Measurements from ENCODE around the gene BEND7.
"Not testable (repeated sequence)": the region's sequence is repeated elsewhere in the genome, so short reads cannot be mapped to it uniquely, and the experiment has no call there.

Gene BEND7

DNA sequence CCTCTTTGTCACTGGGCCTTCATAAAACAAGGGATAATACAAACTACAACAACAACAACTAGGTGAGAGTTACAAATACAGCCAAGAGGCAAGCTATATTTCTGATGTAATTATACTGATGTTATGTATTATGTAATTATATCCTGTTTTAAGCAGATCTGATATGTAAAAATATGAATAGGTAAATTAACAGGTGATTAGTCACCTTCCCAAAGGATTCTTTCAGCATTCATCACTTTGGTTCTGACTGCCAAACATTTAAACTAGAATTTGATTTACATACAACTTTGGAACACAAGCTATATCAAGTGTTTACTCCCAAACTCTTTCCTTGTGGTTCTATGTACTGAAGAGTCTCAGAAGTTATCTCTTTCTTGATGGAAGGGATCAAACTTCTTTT is 53.7 kb downstream of the BEND7 start:
- no peak for DNase-seq

DNA sequence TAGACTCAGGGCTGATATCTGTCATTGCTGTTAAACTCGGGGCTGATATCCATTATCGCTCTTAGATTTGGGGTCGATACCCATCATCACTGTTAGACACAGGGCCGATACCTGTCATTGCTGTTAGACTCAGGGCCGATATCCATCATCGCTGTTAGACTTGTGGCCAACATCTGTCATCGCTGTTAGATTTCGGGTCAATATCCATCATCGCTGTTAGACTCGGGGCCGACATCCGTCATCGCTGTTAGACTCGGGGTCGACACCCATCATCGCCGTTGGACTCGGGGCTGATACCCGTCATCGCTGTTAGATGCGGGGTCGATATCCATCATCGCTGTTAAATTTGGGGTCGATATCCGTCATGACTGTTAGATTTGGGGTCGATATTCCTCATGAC is 54.8 kb downstream of the BEND7 start:
- no peak for DNase-seq

DNA sequence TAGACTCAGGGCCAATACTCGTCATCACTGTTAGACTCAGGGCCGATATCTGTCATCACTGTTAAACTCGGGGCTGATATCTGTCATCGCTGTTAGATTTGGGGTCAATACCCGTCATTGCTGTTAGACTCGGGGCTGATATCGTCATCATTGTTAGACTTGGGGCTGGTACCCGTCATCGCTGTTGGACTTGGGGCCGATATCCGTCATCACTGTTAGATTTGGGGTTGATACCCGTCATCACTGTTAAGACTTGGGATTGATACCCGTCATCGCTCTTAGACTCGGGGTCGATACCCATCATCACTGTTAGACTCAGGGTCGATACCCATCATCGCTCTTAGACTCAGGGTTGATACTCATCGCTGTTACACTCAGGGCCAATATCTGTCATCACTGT is 56.5 kb downstream of the BEND7 start:
- DNase-seq = no peak

DNA sequence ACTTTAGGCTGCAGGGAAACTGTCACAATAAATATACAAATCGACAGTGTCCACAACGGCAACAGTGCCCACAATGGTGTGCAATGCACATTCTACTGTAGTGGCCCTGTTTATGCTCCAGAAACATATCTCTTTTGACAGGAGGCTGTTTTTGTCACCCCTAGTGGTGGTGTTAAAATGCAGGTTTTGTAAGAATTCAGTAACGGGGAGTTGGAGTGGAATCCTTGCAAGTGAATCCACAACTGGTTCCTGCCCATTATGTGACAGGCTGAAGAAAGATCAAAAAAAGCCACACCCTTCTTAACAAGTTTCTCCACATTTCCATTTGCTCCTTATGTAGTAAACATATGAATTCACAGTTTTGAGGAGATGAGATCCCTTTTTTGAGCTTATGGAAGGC is 58.5 kb downstream of the BEND7 start:
- DNase-seq = no peak

DNA sequence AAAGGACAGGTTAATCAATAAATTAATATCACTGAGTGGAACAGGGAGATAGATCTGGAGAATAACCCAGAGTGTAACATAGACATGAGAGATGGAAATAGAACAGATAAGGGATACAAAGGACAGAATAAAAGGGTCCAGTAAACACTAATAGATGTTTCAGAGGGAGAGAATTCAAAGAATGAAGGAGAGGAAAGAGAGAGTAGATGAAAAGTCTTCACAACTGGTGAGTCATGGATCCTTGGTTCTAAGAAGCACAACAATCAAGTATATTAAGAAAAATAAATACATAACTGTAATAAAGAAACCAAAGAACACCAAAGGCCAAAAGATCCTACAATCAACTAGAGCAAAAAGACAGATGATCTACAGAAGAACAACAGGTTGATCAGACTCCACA is 66.3 kb downstream of the BEND7 start:
- DNase-seq = no peak

DNA sequence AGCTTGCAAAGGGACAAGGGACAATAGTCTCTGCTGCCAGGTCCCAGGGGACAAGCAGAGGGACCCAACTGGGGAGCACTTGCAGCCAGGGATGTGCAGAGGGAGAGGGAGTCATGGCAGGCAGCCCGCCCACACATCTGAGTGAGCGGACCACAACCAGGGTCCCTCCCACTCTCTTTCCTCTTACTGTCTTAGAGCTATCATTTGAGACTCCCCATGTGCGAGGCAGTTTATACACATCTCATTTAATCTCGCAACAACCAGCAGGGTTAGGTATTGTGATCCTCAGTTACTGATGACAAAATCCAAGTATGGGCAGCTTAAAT is 70.2 kb downstream of the BEND7 start:
- DNase-seq = no peak

DNA sequence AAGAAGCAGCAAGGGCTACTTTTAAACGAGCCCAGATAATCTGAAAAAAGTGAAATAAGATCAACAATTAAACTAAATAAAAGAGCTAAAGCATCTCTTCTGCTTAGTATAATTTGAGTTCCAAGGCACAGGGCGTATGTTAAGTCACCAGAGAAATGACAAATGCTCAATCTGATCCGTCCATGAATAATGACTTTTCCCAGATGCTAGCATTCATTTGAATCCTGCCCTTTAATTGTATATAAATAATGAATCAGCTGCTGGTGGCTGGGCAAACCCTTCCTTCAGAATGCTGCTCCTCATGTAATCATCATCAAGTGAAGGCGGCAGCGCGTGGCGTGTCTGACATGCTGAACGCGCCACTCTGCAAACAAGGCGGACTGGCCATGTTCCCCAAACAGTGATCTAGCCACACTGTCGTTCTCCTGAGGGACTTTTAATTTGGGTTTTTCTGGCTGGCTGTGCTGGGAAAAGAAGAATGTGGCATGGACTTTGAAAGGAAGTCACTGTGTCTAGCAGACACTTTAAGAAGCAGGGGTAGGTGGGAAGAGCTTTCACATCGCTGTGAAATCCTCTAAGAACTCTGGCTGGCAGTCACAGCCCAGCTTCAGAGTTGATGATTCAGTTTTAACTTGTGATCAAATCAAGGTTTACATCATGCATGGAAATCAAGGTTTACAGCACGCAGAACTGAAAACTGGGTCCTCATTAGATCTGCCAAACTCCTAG is 70.7 kb downstream of the BEND7 start:
- no peak for DNase-seq

DNA sequence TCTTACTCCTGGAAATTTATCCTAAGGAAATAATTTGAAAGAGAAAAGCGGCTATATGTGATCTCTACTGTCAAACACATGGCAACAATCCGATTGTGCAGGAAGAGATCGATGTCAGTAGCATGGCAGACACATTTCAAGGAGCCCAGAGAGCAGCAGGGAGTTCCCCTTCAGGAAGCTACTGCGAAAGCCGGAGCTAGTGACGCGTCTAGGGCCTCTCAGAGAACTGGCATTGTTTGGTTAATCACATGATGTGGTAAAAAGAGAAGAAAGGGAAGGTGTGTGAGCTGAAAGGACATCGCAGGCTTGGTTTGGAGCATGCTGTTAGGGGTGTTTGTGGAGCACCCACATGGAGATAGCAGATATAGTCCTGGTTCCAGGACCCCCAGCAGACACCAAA is 74.9 kb downstream of the BEND7 start:
- peak; percentile 30 for DNase-seq

DNA sequence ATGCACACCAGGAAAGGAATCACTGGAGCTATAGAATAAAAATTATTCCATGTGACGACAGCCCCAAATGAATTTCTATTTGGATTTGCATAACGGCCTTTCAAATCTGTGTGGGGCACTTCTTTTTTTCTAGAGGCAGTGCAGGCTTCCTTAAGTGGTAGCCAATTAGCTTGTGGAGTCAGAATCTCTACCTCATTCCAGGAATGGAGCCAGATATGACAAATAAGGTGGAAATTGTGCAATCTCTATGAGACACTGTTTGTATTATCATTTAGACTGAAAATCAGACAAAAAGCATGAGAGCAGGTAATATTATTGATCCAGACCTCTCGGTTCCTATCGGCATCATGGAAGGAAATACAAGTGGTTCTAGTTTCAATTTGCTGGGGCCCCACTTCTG is 78.7 kb downstream of the BEND7 start:
- DNase-seq = no peak

DNA sequence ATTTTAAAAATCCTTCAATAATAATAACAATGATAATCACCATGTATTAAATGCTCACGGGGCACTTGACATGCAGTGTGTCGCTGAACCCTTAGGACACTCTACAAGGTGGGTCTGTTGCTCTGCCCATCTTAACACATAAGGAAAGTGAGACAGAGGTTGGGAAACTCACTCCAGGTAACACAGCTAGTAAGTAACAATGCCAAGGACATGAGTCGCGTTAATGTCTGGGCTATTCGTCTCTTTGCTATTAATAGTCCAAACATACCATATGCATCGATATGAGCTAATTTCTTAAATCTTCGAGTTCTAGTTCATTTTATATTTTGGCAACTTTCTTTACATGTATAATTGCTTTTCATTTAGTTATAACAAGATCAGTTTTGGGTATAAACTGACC is 79.5 kb downstream of the BEND7 start:
- no peak for DNase-seq

DNA sequence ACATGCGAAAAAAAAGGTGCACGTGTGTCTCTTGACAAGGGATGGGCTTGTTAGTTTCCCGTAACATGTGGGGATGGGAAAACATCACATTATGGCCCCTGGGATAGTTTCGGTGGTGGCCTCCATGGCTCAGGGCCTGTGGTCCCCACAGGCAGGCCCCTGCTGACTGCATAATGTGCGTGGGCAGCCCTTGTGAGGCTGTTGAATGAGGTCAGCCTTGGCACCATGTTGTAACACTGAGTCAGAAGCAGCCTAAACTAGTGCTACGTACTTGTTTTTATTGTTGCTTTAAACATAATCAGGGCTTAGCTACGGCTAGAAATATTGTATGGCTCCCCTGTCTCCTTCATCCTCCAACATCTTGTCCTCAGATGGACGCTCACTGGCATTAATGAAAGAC is 80.6 kb downstream of the BEND7 start:
- DNase-seq = no peak

DNA sequence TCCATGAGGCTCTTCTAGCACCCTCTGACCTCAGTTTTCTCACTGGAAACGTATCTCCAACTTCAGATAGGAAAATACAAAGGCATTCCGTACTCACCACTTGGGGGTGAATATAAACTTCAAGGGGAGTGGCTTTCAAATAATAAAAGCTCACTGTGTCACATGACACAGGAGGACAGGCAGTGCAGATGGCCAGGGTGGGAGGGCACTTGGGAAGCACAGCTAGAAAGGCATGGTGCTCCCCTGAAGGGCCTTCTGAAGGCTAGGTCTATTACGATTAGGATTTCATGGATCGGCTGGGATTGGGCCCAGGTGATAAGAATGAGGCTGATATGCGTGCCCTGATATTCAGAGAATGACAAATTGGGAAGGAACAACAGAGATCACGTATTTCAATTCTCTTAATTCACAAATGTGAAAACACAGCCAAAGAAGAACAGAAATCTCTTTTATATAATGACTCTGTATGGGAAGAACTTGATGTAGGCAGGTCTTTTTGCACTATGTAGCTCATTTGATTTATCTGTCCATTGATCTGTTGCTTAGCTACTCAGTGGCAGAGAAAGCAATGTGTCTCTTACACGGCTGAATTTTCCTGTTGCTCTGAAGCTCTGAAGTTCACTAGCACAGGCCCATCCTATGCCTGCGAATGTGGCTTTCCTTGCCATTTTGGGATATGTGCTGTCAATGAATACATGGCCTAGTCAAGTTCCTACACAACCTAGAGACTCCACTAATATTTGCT is 83.0 kb downstream of the BEND7 start:
- no peak for DNase-seq

DNA sequence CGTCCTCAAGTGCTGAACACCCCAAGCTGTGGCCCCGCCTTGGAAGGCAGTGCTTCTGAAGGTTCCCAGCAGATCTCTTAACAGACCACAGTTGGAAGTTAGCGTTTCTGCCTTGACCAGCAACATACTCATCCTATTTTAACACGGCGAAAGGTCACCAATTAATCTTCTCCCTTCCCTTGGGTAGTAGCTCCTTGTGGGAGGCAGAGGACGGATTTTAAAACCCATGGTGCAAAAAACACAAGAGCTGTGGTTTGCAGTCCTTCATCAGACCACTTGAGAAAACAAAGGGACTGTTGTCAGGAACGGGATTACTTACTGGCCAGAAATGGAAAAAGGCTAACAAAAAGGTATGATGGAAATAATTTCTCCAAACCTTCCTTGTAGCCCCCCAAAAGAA is 87.3 kb downstream of the BEND7 start:
- DNase-seq = no peak

DNA sequence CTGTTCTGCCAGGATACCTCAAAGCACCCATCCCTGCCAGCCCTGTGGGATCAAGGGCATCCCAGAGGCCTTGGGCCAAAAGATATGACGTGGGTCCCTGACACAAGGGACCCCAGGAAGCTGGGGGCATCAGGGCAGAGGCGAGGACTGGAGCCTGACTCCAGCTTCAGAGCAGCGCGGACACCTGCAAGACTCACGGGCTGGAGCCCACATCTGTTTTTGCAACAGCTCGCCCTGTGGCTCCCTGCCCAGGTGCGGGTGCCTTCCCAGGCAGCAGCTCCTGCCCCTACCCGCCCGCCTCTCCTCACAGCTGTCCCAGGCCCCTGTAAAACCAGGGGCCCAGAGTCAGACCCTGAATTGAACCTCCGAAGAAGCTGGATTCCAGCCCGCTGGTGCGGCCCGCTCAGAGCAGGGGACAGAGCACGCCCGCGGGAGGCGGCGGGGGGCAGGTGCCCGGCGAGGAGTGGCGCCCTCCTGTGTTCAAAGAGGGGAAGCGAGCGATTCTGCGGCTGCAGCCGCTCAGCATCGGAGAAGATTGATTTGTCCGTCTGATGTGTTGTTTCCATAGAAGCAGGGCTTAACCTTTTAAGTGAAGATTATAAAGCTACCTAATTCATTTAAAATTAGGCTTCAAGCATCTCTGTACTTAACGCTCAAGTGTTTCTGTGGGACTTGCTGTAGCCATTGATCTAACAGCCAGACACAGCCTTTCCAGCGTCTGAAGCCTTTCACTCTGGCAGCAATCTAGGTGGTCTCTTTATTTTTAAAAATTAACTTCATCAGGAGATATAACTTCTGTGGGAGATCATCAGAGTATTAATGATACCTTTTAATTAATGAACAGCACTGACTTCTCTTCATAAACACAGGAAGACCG is 88.4 kb downstream of the BEND7 start:
- DNase-seq = peak; percentile 47

DNA sequence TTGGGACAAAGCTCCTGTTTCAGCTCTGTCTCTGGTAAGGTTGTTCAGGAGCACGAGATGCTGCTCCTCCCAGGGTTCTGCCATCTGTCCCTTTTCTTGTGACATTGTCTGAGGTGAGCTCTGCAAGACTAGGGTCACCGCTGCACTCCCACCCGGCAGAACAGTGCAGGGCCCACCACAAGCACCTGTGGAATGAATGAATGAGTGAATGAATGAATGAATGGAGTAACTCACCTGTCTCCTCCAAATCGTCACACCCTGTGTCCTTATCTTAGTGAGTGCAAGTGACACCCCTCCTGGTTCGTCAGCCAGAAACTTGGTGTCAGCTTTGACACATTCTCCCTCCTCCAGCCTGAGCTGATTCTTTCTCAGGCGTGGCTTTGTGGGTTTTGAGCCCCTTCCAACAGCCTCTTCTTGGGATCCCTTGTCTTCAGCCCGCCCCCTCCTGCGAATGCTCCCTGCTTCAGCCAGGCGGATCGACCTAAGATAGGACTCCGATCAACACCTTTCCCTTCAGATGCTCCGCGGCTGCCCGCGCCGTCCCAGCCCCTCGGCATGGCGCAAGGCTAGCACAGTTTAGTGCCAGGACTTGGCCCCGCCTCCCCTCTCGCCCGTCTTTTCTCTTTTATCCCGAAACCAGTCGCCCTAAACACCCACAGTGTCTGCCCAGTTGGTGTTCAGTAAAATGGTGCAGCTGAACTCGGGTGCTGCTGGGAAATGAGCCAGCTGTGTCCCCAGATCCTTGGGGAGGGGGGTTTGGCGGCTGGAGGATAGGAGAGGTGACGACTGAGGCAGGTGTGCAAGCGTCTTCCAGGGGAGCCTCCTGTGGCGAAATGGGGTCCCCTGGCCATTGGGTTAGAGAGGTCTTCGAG is 89.3 kb downstream of the BEND7 start:
- DNase-seq = no peak

DNA sequence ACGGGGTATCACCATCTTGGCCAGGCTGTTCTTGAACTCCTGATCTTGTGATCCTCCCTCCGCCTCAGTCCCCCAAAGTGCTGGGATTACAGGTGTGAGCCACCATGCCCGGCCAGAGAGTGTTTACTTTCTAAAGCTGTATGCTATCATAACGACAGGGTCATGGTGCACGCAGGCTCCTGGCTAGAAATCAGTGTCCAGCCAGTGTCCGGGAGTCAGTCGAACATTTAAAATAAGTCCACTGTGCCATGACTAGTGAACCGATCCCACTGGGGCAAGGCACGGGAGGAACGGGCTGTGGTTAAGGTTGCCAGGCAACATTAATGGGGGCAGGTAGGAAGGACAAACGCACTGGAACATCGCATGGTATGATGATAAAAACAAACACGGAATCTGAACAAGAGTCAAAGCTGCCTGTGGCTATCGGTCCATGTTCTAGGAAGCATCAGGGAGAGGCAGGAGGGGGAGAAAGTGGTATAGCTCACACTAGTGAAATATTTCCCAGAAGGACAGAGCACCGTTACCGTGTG is 91.7 kb downstream of the BEND7 start:
- no peak for DNase-seq

DNA sequence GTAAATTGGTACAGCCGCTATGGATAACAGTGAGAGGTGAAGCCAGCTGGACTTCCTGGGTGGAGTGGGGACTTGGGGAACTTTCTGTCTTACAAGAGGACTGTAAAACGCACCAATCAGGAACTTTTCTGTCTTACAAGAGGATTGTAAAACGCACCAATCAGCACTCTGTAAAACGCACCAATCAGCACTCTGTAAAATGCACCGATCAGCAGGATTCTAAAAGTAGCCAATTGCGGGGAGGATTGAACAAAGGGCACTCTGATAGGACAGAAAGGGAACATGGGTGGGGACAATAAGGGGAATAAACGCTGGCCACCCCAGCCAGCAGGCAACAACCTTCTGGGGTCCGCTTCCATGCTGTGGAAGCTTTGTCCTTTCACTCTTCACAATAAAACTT is 100.9 kb downstream of the BEND7 start:
- not testable (repeated sequence) for DNase-seq

DNA sequence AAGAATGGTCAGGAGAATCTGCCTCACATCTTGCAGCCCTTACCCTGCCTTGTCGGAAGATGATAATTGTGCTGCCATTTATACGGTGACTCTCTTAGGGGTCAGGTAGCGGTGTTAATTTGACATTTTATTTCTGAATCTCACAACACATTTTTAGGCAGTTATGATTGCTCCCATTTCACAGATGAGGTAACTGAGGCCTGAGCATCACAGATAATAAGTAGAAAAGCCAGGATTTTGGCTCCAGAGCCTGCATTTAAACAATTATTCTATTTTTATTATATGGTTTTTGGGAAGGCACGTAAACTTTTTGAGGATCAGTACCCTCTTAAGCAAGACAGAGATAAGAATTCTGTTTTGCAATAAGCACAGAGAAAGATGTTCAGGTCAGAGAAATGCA is 103.4 kb downstream of the BEND7 start:
- no peak for DNase-seq

DNA sequence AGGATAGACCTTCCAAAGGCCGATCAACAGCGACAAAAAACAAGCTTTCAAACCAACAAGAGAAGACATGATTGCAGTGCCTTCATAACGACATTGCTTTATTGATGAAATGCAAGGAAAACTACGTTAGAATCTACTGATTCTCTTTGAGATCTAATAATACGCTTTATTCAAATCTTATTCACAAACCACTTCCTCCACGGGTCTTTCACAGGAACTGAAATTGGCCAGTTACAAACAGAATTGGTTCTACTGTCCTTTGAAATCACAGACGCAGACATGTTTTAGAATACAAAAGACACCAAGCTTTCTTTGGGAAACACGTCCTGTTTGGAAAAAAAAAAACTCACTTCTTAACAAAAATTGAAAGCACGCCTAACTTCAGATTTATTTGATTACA is 106.0 kb downstream of the BEND7 start:
- no peak for DNase-seq

DNA sequence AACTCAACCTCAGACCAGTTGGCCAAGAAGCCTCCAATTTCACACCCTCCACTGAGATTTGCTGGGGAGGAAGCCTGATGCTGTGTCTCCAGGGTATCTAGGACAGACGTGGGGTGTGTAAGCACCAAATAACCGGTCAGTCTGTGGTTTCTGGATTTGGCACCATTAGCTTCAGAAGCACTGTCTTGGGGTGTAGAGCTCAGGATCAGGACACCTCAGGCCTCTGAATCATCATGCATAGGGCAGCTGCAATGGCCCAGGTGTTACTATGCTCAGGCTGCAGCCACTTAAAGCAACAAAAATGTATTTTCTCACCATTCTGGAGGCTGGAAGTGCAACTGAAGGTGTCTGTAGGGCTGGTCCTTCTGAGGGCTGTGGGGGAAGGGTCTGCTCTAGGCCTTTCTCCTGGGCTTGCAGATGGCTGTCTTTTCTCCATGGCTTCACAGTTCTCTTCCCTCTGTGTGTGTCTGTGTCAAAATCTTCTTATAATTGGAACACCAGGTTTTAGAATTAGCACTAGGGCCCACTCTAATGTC is 107.4 kb downstream of the BEND7 start:
- DNase-seq = no peak

DNA sequence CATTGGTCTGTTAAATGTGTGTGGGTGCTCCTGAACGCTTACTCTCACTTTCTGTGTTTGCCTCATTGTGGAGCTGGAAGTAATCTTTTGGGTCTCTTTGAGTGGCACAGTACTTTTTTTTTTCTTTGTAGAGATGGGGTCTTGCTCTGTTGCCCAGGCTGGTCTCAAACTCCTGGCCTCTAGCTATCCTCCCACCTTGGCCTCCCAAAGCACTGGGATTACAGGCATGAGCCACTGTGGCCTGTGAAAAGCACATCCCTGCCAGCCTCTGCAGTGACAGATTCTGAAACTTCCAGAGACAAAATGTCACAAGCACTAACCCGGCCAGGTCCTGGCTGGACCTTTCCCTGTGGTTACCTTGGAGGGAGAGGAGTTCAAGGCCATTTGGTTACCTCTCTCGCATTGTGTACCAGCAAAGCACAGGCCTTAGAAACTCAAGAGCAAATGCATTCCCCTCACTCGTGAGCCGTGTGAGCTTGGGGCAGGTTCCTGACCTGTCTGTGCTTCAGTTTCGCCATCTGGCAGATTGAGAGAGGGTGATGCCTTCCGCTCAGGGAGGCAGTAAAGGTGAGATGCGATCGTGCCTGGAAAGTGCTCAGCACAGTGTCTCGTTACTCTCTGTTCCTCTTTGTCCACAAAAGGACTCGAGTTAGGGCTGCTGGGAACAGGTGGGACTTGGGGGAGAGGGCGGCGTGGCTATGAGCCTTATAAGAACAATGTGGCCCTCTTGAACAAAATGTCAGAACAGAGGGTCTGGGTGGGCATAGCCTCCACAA is 108.1 kb downstream of the BEND7 start:
- no peak for DNase-seq

All from CD4-positive, alpha-beta T cell treated with Interleukin-15 for 1 hour (primary cell).